Measurements from ENCODE around the gene AP2B1.

DNA sequence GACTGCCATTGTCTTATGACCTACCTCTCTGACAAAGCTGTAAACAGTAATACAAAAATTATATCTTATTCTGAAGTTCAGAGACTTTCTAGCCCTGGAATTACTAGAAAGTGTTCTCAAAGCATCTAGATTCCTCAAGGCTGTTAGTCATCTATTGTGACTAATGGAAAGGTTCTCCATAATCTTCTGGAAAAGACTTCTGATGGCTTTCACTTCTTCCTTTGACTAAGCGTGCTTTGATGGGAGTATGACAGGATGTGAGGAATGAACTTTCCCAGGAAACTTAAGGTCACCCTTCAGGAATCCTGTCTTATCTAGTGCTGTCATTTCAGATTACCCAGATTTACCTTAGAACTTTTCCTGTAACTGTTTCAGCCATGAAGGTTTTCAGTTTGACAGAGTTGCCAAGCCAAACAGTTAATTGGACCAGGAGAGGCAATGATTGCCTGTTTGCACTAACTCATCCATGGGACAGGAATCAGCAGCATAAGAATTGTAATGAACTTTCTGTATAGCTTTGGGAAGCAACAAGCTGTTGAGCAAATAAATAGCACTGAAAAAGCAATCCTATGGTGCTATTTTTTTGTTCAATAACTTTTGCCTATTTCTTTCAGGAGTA is 43.5 kb downstream of the AP2B1 start:
- TF ChIP-seq, protein P1, sequence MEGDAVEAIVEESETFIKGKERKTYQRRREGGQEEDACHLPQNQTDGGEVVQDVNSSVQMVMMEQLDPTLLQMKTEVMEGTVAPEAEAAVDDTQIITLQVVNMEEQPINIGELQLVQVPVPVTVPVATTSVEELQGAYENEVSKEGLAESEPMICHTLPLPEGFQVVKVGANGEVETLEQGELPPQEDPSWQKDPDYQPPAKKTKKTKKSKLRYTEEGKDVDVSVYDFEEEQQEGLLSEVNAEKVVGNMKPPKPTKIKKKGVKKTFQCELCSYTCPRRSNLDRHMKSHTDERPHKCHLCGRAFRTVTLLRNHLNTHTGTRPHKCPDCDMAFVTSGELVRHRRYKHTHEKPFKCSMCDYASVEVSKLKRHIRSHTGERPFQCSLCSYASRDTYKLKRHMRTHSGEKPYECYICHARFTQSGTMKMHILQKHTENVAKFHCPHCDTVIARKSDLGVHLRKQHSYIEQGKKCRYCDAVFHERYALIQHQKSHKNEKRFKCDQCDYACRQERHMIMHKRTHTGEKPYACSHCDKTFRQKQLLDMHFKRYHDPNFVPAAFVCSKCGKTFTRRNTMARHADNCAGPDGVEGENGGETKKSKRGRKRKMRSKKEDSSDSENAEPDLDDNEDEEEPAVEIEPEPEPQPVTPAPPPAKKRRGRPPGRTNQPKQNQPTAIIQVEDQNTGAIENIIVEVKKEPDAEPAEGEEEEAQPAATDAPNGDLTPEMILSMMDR (IDR thresholded peaks at IDR 0.05; ENCODE audit: poor library complexity) = no peak
- TF ChIP-seq EZH2phosphoT487 (IDR thresholded peaks at IDR 0.05; ENCODE audit: low read depth, severe bottlenecking, unreplicated experiment) (no peak), EZH2 (IDR thresholded peaks at IDR 0.05; ENCODE audit: borderline replicate concordance) (no peak)
